HEK293 (cell line): ENCODE data around the gene GREM2.

Experiments used
- BCL6B ChIP-seq: fragments of 450-650 bp; formaldehyde crosslinking; IDR thresholded peaks from 2 replicates; pipeline ENCODE4 v1.5.1; 2017; ENCODE audit warnings: missing biosample characterization, missing genetic modification characterization
- CTCF ChIP-seq: fragments of 450-650 bp; formaldehyde crosslinking; IDR thresholded peaks from 2 replicates; pipeline ENCODE4 v1.5.1; 2016; ENCODE audit warnings: missing biosample characterization, missing genetic modification characterization
- GLI2 ChIP-seq: fragments of 450-650 bp; formaldehyde crosslinking; IDR thresholded peaks from 2 replicates; pipeline ENCODE4; 2017; ENCODE audit warnings: missing biosample characterization, missing genetic modification characterization, low read depth, borderline replicate concordance
- GLIS1 ChIP-seq: fragments of 450-650 bp; formaldehyde crosslinking; IDR thresholded peaks from 2 replicates; pipeline ENCODE4 v1.5.1; 2016; ENCODE audit warnings: missing biosample characterization, missing genetic modification characterization
- HOXC10 ChIP-seq: sonication (generic); formaldehyde crosslinking; IDR thresholded peaks from 2 replicates; pipeline ENCODE4 v1.8.1; 2023; ENCODE audit warnings: mild to moderate bottlenecking, missing genetic modification reagents
- KLF17 ChIP-seq: fragments of 450-650 bp; formaldehyde crosslinking; IDR thresholded peaks from 2 replicates; pipeline ENCODE4 v1.5.1; 2016; ENCODE audit warnings: missing biosample characterization, missing genetic modification characterization
- ZNF133 ChIP-seq: fragments of 450-650 bp; formaldehyde crosslinking; IDR thresholded peaks from 2 replicates; pipeline ENCODE4 v1.5.1; 2016; ENCODE audit warnings: missing biosample characterization, missing genetic modification characterization
- ZNF596 ChIP-seq: fragments of 450-650 bp; IDR thresholded peaks from 2 replicates; pipeline ENCODE4 v1.5.0; 2018; ENCODE audit warnings: missing biosample characterization, mild to moderate bottlenecking, missing genetic modification characterization, moderate library complexity
- ZNF76 ChIP-seq: fragments of 450-650 bp; formaldehyde crosslinking; IDR thresholded peaks from 2 replicates; pipeline ENCODE4; 2016; ENCODE audit warnings: low read depth, missing biosample characterization, missing genetic modification characterization, borderline replicate concordance
- ZNF843 ChIP-seq: fragments of 450-650 bp; formaldehyde crosslinking; IDR thresholded peaks from 2 replicates; pipeline ENCODE4 v1.5.1; 2016; ENCODE audit warnings: missing biosample characterization, missing genetic modification characterization

GRCh38 chr1:240607006-240607405 is 4.9 kb downstream of the GREM2 start:
- TF ChIP-seq CTCF (tag by site-specific recombination) (no peak), ZNF596 (tag by site-specific recombination) (no peak), ZNF76 (tag by site-specific recombination) (no peak), KLF17 (no peak), HOXC10 (no peak), GLI2 (no peak), ZNF133 (tag by site-specific recombination) (no peak), ZNF843 (tag by site-specific recombination) (no peak), BCL6B (tag by site-specific recombination) (no peak), GLIS1 (tag by site-specific recombination) (no peak)
